22Rv1 (cell line): ENCODE results near the gene ABCA6.
A peak's percentile ranks its signal among the peaks of the same experiment; 100 is the strongest.
"Not testable (repeated sequence)": the region's sequence is repeated elsewhere in the genome, so short reads cannot be mapped to it uniquely, and the experiment has no call there.

Experiments used
- H3K27ac ChIP-seq: fragments of 450-650 bp; 2 replicates; pipeline ENCODE4 v1.5.1; 2017
- ZFX ChIP-seq: fragments of 450-650 bp; IDR thresholded peaks from 2 replicates; pipeline ENCODE4 v1.6.1; 2017; ENCODE audit warnings: antibody characterized with exemption, borderline replicate concordance
- TF ChIP-seq, protein P1 (sequence below): fragments of 450-650 bp; IDR thresholded peaks from 2 replicates; pipeline ENCODE4 v1.5.1; 2017; ENCODE audit warnings: mild to moderate bottlenecking

ABCA6 gene

GRCh38 chr17:69088643-69089200 is 53.0 kb downstream of the ABCA6 start:
- no peak overlapping the region for H3K27ac ChIP-seq
- no peak for TF ChIP-seq ZFX
- TF ChIP-seq, protein P1, sequence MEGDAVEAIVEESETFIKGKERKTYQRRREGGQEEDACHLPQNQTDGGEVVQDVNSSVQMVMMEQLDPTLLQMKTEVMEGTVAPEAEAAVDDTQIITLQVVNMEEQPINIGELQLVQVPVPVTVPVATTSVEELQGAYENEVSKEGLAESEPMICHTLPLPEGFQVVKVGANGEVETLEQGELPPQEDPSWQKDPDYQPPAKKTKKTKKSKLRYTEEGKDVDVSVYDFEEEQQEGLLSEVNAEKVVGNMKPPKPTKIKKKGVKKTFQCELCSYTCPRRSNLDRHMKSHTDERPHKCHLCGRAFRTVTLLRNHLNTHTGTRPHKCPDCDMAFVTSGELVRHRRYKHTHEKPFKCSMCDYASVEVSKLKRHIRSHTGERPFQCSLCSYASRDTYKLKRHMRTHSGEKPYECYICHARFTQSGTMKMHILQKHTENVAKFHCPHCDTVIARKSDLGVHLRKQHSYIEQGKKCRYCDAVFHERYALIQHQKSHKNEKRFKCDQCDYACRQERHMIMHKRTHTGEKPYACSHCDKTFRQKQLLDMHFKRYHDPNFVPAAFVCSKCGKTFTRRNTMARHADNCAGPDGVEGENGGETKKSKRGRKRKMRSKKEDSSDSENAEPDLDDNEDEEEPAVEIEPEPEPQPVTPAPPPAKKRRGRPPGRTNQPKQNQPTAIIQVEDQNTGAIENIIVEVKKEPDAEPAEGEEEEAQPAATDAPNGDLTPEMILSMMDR: no peak

DNA sequence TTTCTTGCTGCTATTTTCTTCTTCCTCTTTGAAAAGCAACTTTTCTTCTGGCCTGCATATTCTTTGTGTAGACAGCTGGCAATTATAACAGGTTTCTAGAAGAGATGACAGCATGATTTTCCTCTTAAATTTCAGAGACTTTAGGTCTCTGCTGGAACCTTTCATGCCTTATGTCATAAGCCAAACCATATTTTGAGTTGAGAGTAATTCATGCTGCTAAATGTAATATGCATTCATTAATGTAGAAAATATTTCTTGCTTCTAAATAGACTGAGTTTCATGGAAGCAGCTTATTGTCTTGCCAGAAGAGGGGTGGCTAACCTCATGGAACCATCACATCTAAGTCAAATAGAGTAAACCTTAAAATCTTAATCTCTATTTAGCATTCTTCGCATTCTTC is 55.1 kb downstream of the ABCA6 start:
- TF ChIP-seq, protein P1: no peak
- H3K27ac ChIP-seq: no peak overlapping the region

DNA sequence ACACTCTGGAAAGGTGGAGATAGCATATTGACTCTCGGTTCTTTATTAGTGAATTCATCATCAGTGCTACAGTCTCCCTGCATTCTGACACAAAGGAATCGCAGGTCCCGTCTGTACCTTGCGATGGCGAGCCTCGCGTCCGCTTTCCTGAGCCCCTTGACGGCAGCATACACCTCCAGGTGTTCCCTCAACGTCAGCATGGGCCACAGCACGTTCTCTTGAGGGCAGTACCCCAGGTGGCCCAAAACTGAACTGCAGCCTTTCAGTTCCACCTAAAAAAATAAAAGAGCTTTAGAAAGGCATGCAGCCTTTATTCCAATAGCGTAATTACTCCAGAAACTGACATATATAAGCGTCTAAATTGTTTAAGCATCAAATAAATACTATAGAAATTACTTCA is 56.8 kb downstream of the ABCA6 start:
- TF ChIP-seq, protein P1: peak; percentile 53
- TF ChIP-seq ZFX: no peak
- no peak overlapping the region for H3K27ac ChIP-seq

DNA sequence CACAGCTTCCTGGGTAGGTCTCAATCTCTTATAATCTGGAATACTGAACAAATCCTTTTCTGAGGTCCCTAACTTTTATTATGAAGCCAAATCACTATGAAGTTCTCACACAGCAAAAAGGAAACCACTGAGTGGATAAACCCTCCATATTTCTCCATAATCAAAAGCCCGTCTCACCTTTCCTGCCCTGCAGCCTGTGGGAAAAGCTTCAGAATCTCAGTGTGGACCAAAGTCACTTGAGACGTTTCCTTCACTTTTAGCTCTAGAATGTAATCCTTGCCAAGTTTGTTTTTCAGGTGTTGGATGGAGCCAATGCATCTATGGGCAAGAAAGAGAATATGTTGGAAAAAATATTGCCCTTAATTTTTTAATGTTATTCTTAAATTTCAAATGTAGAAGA is 59.0 kb downstream of the ABCA6 start:
- H3K27ac ChIP-seq: no peak overlapping the region
- no peak for TF ChIP-seq ZFX
- TF ChIP-seq, protein P1: no peak

DNA sequence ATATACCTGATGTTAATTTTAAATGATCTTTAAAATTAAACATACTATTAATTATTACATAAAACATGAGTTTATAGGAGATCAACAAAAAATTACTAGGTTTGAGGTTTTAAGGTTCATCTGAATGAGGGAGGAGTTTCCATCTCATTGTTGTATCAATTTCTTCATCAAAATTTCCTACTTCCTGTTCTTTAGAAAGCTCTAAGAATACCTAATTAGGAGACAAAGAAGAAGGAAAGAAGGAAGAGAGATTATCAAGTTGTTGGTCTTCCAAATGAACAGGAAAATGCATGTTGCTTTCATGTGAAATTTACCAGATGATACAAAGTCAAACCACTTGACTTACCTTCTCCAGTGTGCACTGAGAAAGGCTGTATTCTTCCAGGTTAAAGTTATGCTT is 62.8 kb downstream of the ABCA6 start:
- no peak for TF ChIP-seq ZFX
- TF ChIP-seq, protein P1: no peak
- H3K27ac ChIP-seq: no peak overlapping the region

DNA sequence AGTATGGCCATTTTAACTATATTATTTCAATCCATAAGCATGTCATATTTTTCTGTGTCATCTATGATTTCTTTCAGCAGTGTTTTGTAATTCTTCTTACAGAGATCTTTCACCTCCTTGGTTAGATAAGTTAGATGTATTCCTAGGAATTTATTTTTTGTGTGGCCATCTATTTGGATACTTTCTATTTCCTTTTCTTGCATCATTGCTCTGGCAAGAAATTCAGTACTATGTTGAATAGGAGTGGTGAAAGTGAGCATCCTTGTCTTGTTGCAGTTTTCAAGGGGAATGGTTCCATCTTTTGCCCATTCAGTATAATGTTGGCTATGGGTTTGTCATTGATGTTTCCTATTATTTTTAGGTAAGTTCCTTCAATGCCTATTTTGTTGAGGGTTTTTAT is 65.9 kb downstream of the ABCA6 start:
- H3K27ac ChIP-seq: no peak overlapping the region
- TF ChIP-seq, protein P1: no peak
- TF ChIP-seq ZFX: no peak

- H3K27ac ChIP-seq: not testable (repeated sequence)
Measured at GRCh38 chr17:69073392-69073791, 68.3 kb downstream of the ABCA6 start.

DNA sequence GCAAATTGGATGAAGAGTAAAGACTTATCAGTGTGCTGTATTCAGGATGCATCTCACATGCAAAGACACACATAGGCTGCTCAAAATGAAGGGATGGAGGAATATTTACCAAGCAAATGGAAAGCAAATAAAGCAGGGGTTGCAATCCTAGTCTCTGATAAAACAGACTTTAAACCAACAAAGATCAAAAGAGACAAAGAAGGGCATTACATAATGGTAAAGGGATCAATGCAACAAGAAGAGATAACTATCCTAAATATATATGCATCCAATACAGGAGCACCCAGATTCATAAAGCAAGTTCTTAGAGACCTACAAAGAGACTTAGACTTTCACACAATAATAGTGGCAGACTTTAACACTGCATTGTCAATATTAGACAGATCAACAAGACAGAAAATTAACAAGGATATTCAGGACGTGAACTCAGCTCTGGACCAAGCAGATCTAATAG is 68.9 kb downstream of the ABCA6 start:
- not testable (repeated sequence) for H3K27ac ChIP-seq

DNA sequence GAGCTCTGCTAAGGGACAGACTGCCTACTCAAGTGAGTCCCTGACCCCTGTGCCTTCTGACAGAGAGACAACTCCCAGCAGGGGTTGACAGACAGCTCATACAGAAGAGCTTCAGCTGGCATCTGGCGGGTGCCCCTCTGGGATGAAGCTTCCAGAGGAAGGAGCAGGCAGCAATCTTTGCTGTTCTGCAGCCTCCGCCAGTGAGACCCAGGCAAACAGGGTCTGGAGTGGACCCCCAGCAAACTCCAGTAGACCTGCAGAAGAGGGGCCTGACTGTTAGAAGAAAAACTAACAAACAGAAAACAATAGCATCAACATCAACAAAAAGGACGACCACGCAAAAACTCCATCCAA is 70.5 kb downstream of the ABCA6 start:
- H3K27ac ChIP-seq: not testable (repeated sequence)

DNA sequence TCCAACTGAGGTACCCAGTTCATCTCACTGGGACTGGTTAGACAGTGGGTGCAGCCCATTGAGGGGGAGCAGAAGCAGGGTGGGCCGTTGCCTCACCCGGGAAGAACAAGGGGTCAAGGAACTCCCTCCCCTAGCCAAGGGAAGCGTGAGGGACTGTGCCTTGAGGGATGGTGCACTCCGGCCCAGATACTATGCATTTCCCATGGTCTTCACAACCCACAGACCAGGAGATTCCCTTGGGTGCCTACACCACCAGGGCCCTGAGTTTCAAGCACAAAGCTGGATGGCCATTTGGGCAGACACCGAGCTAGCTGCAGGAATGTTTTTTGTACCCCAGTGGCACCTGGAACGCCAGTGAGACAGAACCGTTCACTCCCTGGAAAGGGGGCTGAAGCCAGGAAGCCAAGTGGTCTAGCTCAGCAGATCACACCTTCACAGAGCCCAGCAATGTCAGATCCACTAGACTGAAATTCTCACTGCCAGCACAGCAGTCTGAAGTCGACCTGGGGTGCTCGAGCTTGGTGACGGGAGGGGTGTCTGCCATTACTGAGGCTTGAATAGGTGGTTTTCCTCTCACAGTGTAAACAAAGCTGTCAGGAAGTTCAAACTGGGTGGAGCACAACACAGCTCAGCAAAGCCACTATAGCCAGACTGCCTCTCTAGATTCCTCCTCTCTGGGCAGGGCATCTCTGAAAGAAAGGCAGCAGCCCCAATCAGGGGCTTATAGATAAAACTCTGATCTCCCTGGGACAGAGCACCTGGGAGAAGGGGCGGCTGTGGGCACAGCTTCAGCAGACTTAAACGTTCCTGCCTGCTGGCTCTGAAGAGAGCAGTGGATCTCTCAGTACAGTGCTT is 71.1 kb downstream of the ABCA6 start:
- not testable (repeated sequence) for H3K27ac ChIP-seq
